Renal cortex interstitium (tissue), 11 donors: Measurements from ENCODE around the gene RAB11A. TPM values are rescaled to one million over a fixed set of nuclear protein-coding genes. Genes with fewer than 3 reads are reported as not detected.

Source experiments
- DNase-seq, 11 donors: peaks; one replicate each; pipeline ENCODE4 v3.0.0-alpha.2; 2013; ENCODE audit warnings: low read depth in 9 of 11, low spot score in 4 of 11; ENCODE audit errors: extremely low read depth in 1 of 11
- polyA plus RNA-seq, 3 donors: library from polyadenylated mRNA; unstranded; fragments of 120-200 nt; gene quantifications; one replicate each; pipeline ENCODE4 v1.2.1, GENCODE V29; 2013; ENCODE audit not compliant: insufficient read length in 3 of 3

RAB11A gene
- polyA plus RNA-seq, 3 donors = 241 to 309 (median 276) TPM

DNA sequence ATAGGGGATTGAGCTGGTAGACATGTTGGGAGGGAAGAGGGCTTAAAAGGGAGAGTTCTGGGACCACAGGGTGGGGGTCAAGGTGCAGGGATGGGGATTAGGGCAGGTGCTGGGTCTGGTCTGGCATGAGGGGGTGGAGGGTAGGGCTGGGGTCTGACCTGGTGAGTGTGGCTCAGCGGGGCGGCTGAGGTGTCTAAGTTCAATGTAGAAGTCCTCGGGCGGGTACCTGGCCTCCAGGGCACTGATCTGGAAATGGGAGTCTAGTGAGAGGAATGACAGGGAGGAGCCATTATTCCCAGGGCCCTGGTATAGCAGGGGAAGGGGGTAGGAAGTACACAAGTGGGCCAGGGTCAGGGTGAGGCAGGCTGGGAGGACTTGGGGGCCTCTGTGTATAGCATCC lies 39.6 kb downstream of the RAB11A start:
- no peak for DNase-seq

GRCh38 chr15:65909831-65910230 lies 40.5 kb downstream of the RAB11A start:
- DNase-seq = no peak

DNA sequence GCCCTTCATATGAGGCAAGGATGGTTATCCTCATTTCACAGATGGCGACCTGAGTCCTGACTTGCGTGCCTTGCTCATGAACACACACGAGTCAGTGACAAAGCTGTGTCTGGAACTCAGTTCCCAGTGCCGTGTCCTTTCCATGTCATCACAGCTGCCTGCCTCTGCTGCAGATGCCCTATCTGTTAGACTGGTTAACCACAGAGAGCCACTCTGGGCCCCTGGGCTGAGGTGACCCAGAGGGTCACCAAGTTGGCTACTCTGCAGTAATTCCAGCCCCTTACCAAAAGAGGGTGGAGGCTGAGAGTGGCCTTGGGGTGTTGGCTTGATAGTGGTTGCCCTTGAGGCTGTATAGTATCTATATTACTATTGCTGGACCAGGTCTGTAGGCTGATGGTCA lies 41.0 kb downstream of the RAB11A start:
- DNase-seq = no peak

DNA sequence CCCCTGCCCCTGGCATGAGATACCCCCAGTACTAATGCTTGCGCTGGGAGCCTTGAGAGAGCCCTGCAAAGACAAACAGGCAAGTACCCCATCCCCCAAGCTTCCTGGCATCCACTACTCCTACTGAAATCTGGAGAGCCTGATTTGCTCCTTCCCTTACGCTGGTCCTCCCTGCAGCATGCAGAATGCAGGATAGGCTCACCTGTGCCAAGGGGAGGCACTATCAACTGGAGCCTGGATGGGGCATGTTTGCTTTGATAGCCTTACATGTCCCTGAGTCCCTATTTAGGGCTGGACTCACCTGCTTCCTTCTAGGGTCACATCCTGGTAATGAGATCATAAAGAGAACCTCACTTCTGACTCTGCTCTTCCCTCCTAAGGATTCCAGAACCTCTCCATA lies 42.9 kb downstream of the RAB11A start:
- no peak for DNase-seq

- DNase-seq = no peak
Observed at GRCh38 chr15:65913631-65914199, 44.4 kb downstream of the RAB11A start.

DNA sequence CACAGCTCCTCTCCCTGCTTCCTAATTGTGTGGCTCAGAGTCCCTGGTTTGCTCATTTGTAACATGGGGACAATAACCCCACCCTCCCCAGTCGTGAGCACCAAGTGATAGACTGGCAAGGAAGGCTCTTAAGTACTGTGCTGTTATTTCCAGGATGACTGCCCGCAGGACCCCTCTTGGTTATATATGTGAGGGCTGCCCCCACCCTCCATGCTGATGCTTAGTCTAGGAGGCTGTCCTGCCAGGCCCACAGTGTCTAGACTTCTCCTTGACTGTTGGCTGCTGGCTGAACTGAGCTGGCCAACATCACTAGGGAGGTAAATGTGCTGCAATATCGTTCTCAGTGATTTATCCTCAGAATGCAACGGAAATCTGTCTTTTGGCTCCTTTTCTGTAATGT lies 45.1 kb downstream of the RAB11A start:
- no peak for DNase-seq

- DNase-seq = no peak
Observed at GRCh38 chr15:65914981-65915925, 46.0 kb downstream of the RAB11A start.

DNA sequence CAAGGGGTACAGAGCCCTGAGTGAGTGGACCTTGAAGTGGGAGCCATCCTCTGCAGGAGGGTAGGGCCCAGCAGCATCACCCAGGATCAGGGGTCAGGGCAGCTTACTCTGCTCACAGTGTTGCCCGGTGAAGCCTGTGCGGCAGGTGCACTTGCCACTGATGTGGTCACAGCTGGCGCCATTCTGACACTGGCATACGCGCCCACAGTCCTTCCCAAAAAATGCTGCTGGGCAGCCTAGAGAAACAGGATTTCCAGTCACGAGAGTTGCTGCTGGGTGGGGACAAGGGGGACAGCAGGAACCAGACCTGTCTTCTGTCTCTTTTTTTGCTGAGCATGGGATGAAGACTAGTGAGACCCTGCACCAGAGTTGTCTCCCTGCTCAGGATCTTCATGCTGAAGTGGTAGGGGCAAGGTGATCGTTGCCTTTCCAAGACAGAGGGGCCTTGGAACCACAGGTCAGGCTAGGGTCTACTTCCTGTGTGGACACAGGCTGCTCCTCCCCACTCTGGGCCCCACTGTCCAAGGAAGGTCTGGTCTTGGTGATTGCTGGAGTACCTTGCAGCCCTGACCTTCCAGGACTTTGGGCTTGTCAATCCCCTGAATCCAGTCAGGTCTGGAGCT lies 46.9 kb downstream of the RAB11A start:
- no peak for DNase-seq

- peak in 10 of 11 donors; percentile 35 to 71 (median 57) for DNase-seq
Observed at GRCh38 chr15:65916664-65917406, 47.5 kb downstream of the RAB11A start.

GRCh38 chr15:65917407-65917756 lies 48.1 kb downstream of the RAB11A start:
- DNase-seq = no peak

GRCh38 chr15:65917936-65918335 lies 48.6 kb downstream of the RAB11A start:
- DNase-seq = no peak

GRCh38 chr15:65918357-65918920 lies 49.1 kb downstream of the RAB11A start:
- DNase-seq = no peak

GRCh38 chr15:65918945-65919344 lies 49.7 kb downstream of the RAB11A start:
- no peak for DNase-seq

DNA sequence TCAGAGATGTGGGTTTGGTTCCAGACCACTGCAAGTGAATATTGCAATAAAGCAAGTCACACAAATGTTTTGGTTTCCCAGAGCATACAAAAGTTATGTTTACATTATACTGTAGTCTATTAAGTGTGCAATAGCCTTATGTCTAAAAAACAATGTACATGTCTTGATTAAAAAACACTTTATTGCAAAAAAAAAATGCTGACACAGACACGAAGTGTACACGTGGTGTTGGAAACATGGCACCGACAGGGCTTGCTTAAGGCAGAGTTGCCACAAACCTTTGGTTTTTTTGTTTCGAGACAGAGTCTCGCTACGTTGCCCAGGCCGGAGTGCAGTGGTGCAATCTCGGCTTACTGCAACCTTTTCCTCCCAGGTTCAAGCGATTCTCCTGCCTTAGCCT lies 50.1 kb downstream of the RAB11A start:
- no peak for DNase-seq

GRCh38 chr15:65920121-65920520 lies 50.8 kb downstream of the RAB11A start:
- no peak for DNase-seq

GRCh38 chr15:65920825-65921309 lies 51.6 kb downstream of the RAB11A start:
- DNase-seq = no peak

- DNase-seq = no peak
Observed at GRCh38 chr15:65921780-65922179, 52.5 kb downstream of the RAB11A start.

DNA sequence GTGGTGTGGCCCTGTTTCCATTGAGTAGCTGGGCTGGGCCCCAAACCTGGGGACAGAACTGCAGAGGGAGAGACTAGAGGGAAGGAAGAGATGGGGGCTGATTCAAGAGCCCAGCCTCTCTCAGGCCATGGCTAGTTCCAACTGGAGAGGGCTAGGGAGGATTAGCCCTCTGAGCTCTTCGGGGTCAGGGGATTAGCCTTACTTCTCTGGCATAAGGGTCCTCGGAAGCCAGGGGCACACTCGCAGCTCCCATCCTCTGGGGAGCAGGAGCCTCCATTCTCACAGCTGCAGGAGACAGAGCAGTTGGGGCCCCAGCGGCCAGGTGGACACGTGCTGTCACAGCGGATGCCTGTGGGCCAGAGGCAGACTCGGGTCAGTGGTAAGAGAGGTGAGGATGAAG lies 53.3 kb downstream of the RAB11A start:
- no peak for DNase-seq

GRCh38 chr15:65923264-65923663 lies 54.0 kb downstream of the RAB11A start:
- DNase-seq = no peak
